Tibial nerve (tissue), 4 donors: ENCODE data around the gene FETUB. TPM values are rescaled to one million over a fixed set of nuclear protein-coding genes. Genes with fewer than 3 reads are reported as not detected.
"Not testable (repeated sequence)": the region's sequence is repeated elsewhere in the genome, so short reads cannot be mapped to it uniquely, and the experiment has no call there.

Experiments
- DNase-seq, 2 donors: peaks; one replicate each; pipeline ENCODE4 v3.0.0-alpha.2; 2019; ENCODE audit warnings: low spot score in 2 of 2
- H3K27ac ChIP-seq, 4 donors: fragments of 200-600 bp; sonication (generic) in 3 of 4; one replicate each; pipeline ENCODE4 v1.5.1; 2017 to 2019; ENCODE audit warnings: mild to moderate bottlenecking in 1 of 4
- H3K27me3 ChIP-seq, 2 donors: fragments of 200-600 bp; sonication (generic) in 1 of 2; one replicate each; pipeline versions ENCODE4 v1.5.1 to v1.6.0; 2017 to 2019
- H3K36me3 ChIP-seq, 3 donors: fragments of 200-600 bp; sonication (generic); one replicate each; pipeline ENCODE4 v1.5.1; 2018 to 2019
- H3K4me1 ChIP-seq, 4 donors: fragments of 200-600 bp; sonication (generic) in 3 of 4; one replicate each; pipeline ENCODE4 v1.5.1; 2017 to 2019
- H3K4me3 ChIP-seq, 4 donors: fragments of 200-600 bp; sonication (generic) in 3 of 4; one replicate each; pipeline ENCODE4 v1.5.1; 2017 to 2019; ENCODE audit warnings: mild to moderate bottlenecking in 1 of 4, moderate library complexity in 1 of 4
- H3K9me3 ChIP-seq, 4 donors: fragments of 200-600 bp; sonication (generic) in 3 of 4; one replicate each; pipeline ENCODE4 v1.5.1; 2017 to 2019
- EP300 ChIP-seq, 2 donors: sonication (generic); formaldehyde crosslinking; IDR thresholded peaks; one replicate each; pipeline ENCODE4 v1.6.1; 2017; ENCODE audit warnings: antibody characterized with exemption in 2 of 2, mild to moderate bottlenecking in 1 of 2
- POLR2A ChIP-seq, 2 donors: fragments of 450-650 bp; IDR thresholded peaks; one replicate each; pipeline ENCODE4 v1.6.1; 2017; ENCODE audit warnings: antibody characterized with exemption in 2 of 2, mild to moderate bottlenecking in 2 of 2, moderate library complexity in 2 of 2
- WGBS, 2 donors: methylation state at CpG; one replicate each; pipeline ENCODE4 v1.1.5; 2018; 5-methylcytosine and 5-hydroxymethylcytosine counted together
- total RNA-seq, 4 donors: library from RNA; depleted of rRNA; stranded (reverse); fragments of >200 nt; gene quantifications; one replicate each; pipeline ENCODE4 v1.1.0, GENCODE V29; 2016
- TF ChIP-seq, protein P1 (sequence below), 5 experiments: fragments of 200-600 bp in 3 of 5; fragments of 450-650 bp in 2 of 5; sonication (generic) in 3 of 5; IDR thresholded peaks; one replicate each; pipeline ENCODE4 v1.5.1; 2016 to 2019; ENCODE audit warnings: antibody characterized with exemption in 5 of 5, mild to moderate bottlenecking in 3 of 5, moderate library complexity in 2 of 5

The FETUB gene
- total RNA-seq, 4 donors from 2014 or later: not detected

DNA sequence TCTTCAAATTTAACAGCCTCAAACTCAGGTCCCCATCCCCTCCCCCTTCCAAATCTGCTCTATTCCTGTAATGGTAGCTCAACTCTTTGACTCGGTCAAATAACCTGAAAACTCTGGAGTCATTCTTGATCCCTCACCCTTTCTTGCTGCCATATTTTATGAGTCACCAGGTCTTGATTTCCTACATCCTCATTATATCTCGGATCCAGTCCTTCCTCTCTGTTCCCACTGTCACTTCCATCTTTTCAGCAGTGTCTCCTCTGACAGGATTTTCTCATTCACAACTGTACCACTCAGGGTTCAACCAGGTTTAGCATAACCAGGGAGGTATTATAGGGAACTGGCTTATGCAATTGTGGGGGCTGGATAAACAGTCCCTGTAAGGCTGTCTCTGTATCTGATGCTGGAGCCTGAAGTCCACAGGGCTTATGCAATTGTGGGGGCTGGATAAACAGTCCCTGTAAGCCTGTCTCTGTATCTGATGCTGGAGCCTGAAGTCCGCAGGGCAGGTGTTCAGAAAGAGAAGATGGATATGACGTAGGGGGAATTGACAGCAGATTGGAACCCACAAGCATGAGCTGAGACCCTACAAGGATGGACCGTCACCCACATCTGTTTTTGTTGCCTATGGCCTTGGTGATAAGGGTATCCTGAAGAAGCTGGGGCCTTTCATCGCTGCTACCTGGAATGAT is 9.1 kb upstream of the FETUB start:
- Histone ChIP-seq H3K4me1 (no peaks in the 10 kb centered on the region), H3K27ac (no peak overlapping the region), H3K4me3 (no peak overlapping the region), H3K36me3 (no peaks in the 10 kb centered on the region), H3K9me3 (no peaks in the 10 kb centered on the region), H3K27me3 (no peaks in the 10 kb centered on the region)
- WGBS, 2 donors: 66 to 69% methylated on average over 6 of the region's 6 CpGs
- TF ChIP-seq, protein P1, sequence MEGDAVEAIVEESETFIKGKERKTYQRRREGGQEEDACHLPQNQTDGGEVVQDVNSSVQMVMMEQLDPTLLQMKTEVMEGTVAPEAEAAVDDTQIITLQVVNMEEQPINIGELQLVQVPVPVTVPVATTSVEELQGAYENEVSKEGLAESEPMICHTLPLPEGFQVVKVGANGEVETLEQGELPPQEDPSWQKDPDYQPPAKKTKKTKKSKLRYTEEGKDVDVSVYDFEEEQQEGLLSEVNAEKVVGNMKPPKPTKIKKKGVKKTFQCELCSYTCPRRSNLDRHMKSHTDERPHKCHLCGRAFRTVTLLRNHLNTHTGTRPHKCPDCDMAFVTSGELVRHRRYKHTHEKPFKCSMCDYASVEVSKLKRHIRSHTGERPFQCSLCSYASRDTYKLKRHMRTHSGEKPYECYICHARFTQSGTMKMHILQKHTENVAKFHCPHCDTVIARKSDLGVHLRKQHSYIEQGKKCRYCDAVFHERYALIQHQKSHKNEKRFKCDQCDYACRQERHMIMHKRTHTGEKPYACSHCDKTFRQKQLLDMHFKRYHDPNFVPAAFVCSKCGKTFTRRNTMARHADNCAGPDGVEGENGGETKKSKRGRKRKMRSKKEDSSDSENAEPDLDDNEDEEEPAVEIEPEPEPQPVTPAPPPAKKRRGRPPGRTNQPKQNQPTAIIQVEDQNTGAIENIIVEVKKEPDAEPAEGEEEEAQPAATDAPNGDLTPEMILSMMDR (IDR thresholded peaks at IDR 0.05): no peak
- DNase-seq: no peak

DNA sequence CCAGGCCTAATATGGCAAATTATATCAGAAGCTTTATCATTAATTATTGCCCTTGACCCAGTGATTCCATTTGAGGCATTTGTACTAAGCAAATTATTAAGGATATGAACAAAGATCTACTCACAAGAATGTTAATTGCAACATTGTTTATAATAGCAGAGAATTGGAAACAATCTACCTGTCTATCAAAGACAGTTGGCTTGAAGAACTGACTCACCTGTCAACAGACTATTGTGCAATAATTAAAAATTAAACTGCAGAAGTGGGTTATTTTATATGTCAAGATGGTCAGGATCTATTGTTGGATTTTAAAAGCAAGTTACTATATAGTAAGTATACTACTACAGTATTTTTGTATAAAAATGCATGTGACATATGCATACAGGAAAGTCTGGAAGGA is 6.7 kb upstream of the FETUB start:
- no peaks in the 10 kb centered on the region for H3K4me1 ChIP-seq
- H3K9me3 ChIP-seq: no peaks in the 10 kb centered on the region
- H3K27me3 ChIP-seq: peaks cover 0 to 3% of the 10 kb centered on the region in 2 donors
- no peak overlapping the region for H3K27ac ChIP-seq
- no peak for DNase-seq
- TF ChIP-seq, protein P1 (IDR thresholded peaks at IDR 0.05): no peak
- no peak for TF ChIP-seq EP300 (IDR thresholded peaks at IDR 0.05)
- H3K4me3 ChIP-seq: no peak overlapping the region
- no peaks in the 10 kb centered on the region for H3K36me3 ChIP-seq

DNA sequence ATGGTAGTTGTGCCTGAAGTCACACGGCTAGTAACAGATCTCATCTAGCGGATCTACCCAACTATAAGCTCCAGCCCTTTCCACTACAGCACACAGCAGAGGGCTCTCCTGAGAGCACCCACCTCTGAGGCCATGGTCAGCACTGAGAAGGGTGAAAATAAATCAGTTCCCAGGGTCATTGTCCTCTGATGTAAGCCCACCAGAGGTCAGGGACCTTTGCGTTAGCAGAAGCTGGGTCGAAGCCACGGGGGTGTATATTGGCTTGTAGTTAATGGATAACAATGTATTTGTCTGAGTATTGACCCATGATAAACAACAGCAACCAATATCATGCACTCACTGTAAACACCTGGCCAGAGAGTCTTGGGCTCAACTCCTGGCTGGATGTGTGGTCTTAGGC is 6.0 kb upstream of the FETUB start:
- H3K4me1 ChIP-seq, H3K4me3 ChIP-seq, H3K36me3 ChIP-seq, H3K27me3 ChIP-seq, H3K27ac ChIP-seq, DNase-seq, H3K9me3 ChIP-seq: not testable (repeated sequence)
- 78 to 80% methylated on average over 5 of the region's 5 CpGs for WGBS, 2 donors

DNA sequence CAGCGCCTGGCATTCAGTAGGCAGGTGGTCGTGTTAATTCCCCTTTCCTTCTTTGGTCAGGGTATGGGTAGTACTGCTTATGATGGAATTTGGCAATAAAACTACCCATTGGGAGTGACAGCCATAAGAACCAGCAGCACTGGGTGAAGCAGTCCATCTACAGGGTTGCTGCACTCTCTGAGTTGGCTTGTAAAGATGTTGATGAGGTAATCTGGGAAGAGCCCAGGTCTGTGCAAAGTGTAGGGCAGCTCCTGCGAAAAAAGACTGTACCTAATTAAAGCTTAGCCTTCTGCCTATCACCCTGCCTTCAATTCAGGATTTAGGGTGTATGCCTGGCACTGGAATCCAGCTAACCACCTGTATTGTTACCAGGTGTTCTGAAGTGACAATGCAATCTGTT is 4.7 kb upstream of the FETUB start:
- no peak for DNase-seq
- peaks cover 0 to 3% of the 10 kb centered on the region in 2 donors for H3K27me3 ChIP-seq
- no peak for TF ChIP-seq EP300 (IDR thresholded peaks at IDR 0.05)
- TF ChIP-seq POLR2A (IDR thresholded peaks at IDR 0.05): no peak
- TF ChIP-seq, protein P1 (IDR thresholded peaks at IDR 0.05): no peak
- no peaks in the 10 kb centered on the region for H3K9me3 ChIP-seq
- WGBS, 2 donors: 84 to 86% methylated on average over 3 of the region's 3 CpGs
- H3K36me3 ChIP-seq: no peaks in the 10 kb centered on the region
- no peak overlapping the region for H3K4me3 ChIP-seq
- H3K4me1 ChIP-seq: no peaks in the 10 kb centered on the region
- no peak overlapping the region for H3K27ac ChIP-seq

DNA sequence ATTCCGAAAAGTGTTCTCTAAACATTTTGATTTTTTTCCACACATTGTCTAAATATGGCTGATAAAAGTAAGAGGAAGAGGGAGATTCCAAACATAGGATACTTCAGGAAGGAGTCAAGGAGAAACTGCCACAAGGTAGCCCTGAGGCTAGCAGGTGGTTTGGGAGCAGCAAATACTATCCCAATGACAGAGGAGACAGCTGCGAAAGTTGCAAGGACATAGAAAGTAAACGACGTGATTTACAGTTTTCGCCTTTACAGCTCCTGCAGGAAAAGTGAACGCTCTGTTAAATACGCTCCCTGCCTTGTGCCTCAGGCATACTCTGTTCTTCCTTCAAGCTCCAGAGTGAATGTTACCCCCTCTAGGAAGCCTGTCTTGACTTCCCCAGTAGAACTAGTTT is 3.7 kb upstream of the FETUB start:
- 55 to 70% methylated on average over 7 of the region's 7 CpGs for WGBS, 2 donors

More for the DNA sequence above, 3.7 kb upstream of the FETUB start:
- no peaks in the 10 kb centered on the region for H3K4me1 ChIP-seq
- H3K27ac ChIP-seq: no peak overlapping the region
- TF ChIP-seq POLR2A (IDR thresholded peaks at IDR 0.05) (no peak), EP300 (IDR thresholded peaks at IDR 0.05) (no peak)
- TF ChIP-seq, protein P1 (IDR thresholded peaks at IDR 0.05): no peak
- no peak overlapping the region for H3K4me3 ChIP-seq
- no peaks in the 10 kb centered on the region for H3K9me3 ChIP-seq
- DNase-seq: no peak
- no peaks in the 10 kb centered on the region for H3K36me3 ChIP-seq
- H3K27me3 ChIP-seq: peaks cover 0 to 3% of the 10 kb centered on the region in 2 donors
